ENCODE data around the gene ADGRF4. TPM values are rescaled to one million over a fixed set of nuclear protein-coding genes. Genes with fewer than 3 reads are reported as not detected.

ADGRF4 gene
- total RNA-seq, 1 experiment from 2014 or later, result not detected

DNA sequence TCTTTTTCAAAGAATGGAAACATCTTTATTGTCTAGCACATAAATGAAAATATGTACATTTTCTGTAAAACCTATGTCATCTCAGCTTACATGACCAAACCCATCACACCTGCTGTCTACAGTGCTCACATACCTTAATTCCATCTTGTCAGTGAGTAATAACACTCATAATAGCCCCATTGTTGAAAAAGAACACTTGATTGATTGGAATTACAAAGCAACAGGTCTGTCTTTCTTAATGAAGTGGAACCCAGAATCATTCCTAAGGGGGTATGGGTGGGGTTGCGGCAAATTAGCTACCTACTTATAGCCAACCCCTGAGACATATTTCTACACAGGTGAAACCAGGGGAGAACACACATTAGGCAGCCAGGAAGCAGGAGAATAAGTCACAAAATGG, 20.2 kb downstream of the ADGRF4 start:
- TF ChIP-seq, protein P1, sequence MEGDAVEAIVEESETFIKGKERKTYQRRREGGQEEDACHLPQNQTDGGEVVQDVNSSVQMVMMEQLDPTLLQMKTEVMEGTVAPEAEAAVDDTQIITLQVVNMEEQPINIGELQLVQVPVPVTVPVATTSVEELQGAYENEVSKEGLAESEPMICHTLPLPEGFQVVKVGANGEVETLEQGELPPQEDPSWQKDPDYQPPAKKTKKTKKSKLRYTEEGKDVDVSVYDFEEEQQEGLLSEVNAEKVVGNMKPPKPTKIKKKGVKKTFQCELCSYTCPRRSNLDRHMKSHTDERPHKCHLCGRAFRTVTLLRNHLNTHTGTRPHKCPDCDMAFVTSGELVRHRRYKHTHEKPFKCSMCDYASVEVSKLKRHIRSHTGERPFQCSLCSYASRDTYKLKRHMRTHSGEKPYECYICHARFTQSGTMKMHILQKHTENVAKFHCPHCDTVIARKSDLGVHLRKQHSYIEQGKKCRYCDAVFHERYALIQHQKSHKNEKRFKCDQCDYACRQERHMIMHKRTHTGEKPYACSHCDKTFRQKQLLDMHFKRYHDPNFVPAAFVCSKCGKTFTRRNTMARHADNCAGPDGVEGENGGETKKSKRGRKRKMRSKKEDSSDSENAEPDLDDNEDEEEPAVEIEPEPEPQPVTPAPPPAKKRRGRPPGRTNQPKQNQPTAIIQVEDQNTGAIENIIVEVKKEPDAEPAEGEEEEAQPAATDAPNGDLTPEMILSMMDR (conservative IDR thresholded peaks at IDR 0.05), result no peak
- Histone ChIP-seq H3K18ac (ENCODE audit: insufficient read length, low read depth, low read length) (no peak overlapping the region), H3K27ac (ENCODE audit: insufficient read length, low read depth, low read length) (no peak overlapping the region), H3K27me3 (ENCODE audit: insufficient read depth, low read length) (no peaks in the 10 kb centered on the region), H3K23ac (ENCODE audit: insufficient read length, low read depth, low read length) (no peak overlapping the region), H3K4ac (ENCODE audit: low read depth, low read length) (no peak overlapping the region), H4K91ac (ENCODE audit: insufficient read length, low read depth, low read length) (no peak overlapping the region), H3K9me3 (ENCODE audit: control insufficient read depth, low read depth, low read length) (no peaks in the 10 kb centered on the region), H2AFZ (ENCODE audit: low read length) (no peak overlapping the region), H3K56ac (ENCODE audit: insufficient read length, low read depth, low read length) (no peak overlapping the region), H2BK5ac (ENCODE audit: insufficient read length, low read length) (no peak overlapping the region), H2BK120ac (ENCODE audit: low read depth, low read length, poor library complexity, severe bottlenecking) (no peak overlapping the region), H3K4me1 (ENCODE audit: insufficient read depth, low read length) (no peaks in the 10 kb centered on the region), H3K79me2 (ENCODE audit: insufficient read depth, low read length) (no peaks in the 10 kb centered on the region), H2AK5ac (ENCODE audit: insufficient read length, low read length) (no peak overlapping the region), H4K5ac (ENCODE audit: insufficient read length, low read depth, low read length) (no peak overlapping the region), H4K8ac (replicated peaks; ENCODE audit: insufficient read length, low read depth, low read length) (no peak overlapping the region), H3K14ac (ENCODE audit: insufficient read depth, low read length) (no peak overlapping the region), H3K4me2 (ENCODE audit: insufficient read depth, insufficient read length, low read length) (no peak overlapping the region), H3K79me1 (ENCODE audit: insufficient read depth, low read depth, low read length, poor library complexity, severe bottlenecking) (no peaks in the 10 kb centered on the region), H3K23me2 (ENCODE audit: insufficient read length, low read depth, low read length, poor library complexity, severe bottlenecking) (no peaks in the 10 kb centered on the region), H4K20me1 (ENCODE audit: control insufficient read depth, insufficient read depth, insufficient read length) (no peaks in the 10 kb centered on the region), H2BK12ac (ENCODE audit: insufficient read length, low read depth, low read length) (no peak overlapping the region), H3T11ph (ENCODE audit: low read length) (no peak overlapping the region), H3K9ac (ENCODE audit: extremely low read depth, insufficient read length, low read length) (no peak overlapping the region), H2BK20ac (ENCODE audit: low read depth, low read length, poor library complexity, severe bottlenecking) (no peak overlapping the region), H2BK15ac (ENCODE audit: low read depth, low read length) (no peak overlapping the region)
- H3K36me3 Mint-ChIP-seq (ENCODE audit: insufficient read depth in 1 of 3, low read depth in 3 of 3), result no peaks in the 10 kb centered on the region; a peak in 1 of 7 replicates
- no CpG with 5 or more reads among the region's 1 CpG for WGBS (ENCODE audit: extremely low coverage, insufficient read length, low lambda C conversion rate)
- DNase-seq, result no peak
- H3K27ac Mint-ChIP-seq, result no peak overlapping the region
- no peaks in the 10 kb centered on the region; the same call in 1 of the 2 replicates for H3K27me3 Mint-ChIP-seq (ENCODE audit: low read depth)
- no peak overlapping the region for H3K4me3 Mint-ChIP-seq
- no peaks in the 10 kb centered on the region; a peak in 1 of 4 replicates for H3K4me1 Mint-ChIP-seq
- H3K9me3 Mint-ChIP-seq, result no peaks in the 10 kb centered on the region; a peak in 1 of 5 replicates

All from H9 (cell line).